Middle frontal gyrus (tissue), 1 donor: ENCODE data around the gene CLDN6.
"Not testable (repeated sequence)": the region's sequence is repeated elsewhere in the genome, so short reads cannot be mapped to it uniquely, and the experiment has no call there.

ENCODE experiments used
- DNase-seq: peaks from one replicate; pipeline ENCODE4 v3.0.0-alpha.2; 2015; ENCODE audit warnings: low spot score; ENCODE audit errors: extremely low spot score

Gene CLDN6

GRCh38 chr16:3052571-3053329 is 34.8 kb upstream of the CLDN6 start:
- not testable (repeated sequence) for DNase-seq

- no peak for DNase-seq
Measured at GRCh38 chr16:3051494-3051893, 33.5 kb upstream of the CLDN6 start.

- DNase-seq: no peak
Measured at GRCh38 chr16:3051009-3051408, 33.0 kb upstream of the CLDN6 start.

GRCh38 chr16:3050487-3050886 is 32.5 kb upstream of the CLDN6 start:
- DNase-seq: no peak

- DNase-seq: no peak
Measured at GRCh38 chr16:3049921-3050481, 32.0 kb upstream of the CLDN6 start.

GRCh38 chr16:3047387-3047720 is 29.4 kb upstream of the CLDN6 start:
- no peak for DNase-seq

GRCh38 chr16:3046641-3047386 is 28.8 kb upstream of the CLDN6 start:
- no peak for DNase-seq

- DNase-seq: no peak
Measured at GRCh38 chr16:3045758-3046640, 28.0 kb upstream of the CLDN6 start, which contains the start of gene MMP25. Gene MMP25 (plus strand): TSS chr16:3046561. CDS start chr16:3046918, 357 bp downstream.

- DNase-seq: no peak
Measured at GRCh38 chr16:3044708-3045107, 26.7 kb upstream of the CLDN6 start.

GRCh38 chr16:3042376-3042775 is 24.4 kb upstream of the CLDN6 start:
- no peak for DNase-seq

GRCh38 chr16:3038896-3039295 is 20.9 kb upstream of the CLDN6 start:
- DNase-seq: no peak

- DNase-seq: no peak
Measured at GRCh38 chr16:3038256-3038655, 20.3 kb upstream of the CLDN6 start.

GRCh38 chr16:3036726-3037315 is 18.8 kb upstream of the CLDN6 start, which contains the start of gene BICDL2:
Gene BICDL2 (minus strand): TSS chr16:3036944. CDS start chr16:3035496, 1,448 bp downstream.
- no peak for DNase-seq

- no peak for DNase-seq
Measured at GRCh38 chr16:3035972-3036725, 18.2 kb upstream of the CLDN6 start.

- DNase-seq: no peak
Measured at GRCh38 chr16:3035289-3035971, 17.4 kb upstream of the CLDN6 start.

GRCh38 chr16:3032624-3033023 is 14.6 kb upstream of the CLDN6 start:
- no peak for DNase-seq

- no peak for DNase-seq
Measured at GRCh38 chr16:3030222-3031212, 12.5 kb upstream of the CLDN6 start.

- no peak for DNase-seq
Measured at GRCh38 chr16:3029491-3030221, 11.7 kb upstream of the CLDN6 start.
